Measurements from ENCODE around the gene ADAD2.

DNA sequence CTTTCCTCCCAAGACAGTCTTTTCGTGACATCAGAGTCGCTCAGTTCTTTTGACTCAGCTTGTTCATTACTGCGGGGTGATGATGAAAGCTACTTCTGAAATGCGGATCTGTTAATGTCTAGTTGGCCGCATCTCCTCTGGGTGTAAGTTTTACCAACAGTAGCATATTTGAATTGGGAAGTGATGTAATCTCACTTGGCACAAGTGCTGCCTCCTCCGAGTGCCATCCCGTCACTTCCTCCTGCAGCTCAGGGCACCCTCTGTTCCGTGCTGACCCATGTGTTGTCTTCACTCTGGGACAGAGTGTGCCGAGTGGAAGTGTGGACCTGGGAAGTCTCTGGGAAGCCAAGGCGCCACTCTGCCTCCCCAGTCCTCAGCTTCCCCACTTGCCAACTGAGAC, 8.9 kb downstream of the ADAD2 start:
- TF ChIP-seq, protein P1, sequence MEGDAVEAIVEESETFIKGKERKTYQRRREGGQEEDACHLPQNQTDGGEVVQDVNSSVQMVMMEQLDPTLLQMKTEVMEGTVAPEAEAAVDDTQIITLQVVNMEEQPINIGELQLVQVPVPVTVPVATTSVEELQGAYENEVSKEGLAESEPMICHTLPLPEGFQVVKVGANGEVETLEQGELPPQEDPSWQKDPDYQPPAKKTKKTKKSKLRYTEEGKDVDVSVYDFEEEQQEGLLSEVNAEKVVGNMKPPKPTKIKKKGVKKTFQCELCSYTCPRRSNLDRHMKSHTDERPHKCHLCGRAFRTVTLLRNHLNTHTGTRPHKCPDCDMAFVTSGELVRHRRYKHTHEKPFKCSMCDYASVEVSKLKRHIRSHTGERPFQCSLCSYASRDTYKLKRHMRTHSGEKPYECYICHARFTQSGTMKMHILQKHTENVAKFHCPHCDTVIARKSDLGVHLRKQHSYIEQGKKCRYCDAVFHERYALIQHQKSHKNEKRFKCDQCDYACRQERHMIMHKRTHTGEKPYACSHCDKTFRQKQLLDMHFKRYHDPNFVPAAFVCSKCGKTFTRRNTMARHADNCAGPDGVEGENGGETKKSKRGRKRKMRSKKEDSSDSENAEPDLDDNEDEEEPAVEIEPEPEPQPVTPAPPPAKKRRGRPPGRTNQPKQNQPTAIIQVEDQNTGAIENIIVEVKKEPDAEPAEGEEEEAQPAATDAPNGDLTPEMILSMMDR (IDR thresholded peaks at IDR 0.05): no peak
- TF ChIP-seq EZH2 (IDR thresholded peaks at IDR 0.05; ENCODE audit: borderline replicate concordance, insufficient read depth, low read depth, low read length, poor library complexity, severe bottlenecking): no peak
